ENCODE measurements around the gene MT4.

The MT4 gene

GRCh38 chr16:56605475-56605874, 40.6 kb downstream of the MT4 start:
- DNase-seq: no peak

- no peak for DNase-seq
Measured at GRCh38 chr16:56606071-56606475, 41.2 kb downstream of the MT4 start.

- no peak for DNase-seq
Measured at GRCh38 chr16:56606476-56607108, 41.7 kb downstream of the MT4 start.

- no peak for DNase-seq
Measured at GRCh38 chr16:56607109-56607618, 42.3 kb downstream of the MT4 start.

GRCh38 chr16:56607675-56608042, 42.8 kb downstream of the MT4 start:
- no peak for DNase-seq

GRCh38 chr16:56608043-56608875, 43.4 kb downstream of the MT4 start, which contains the start of gene MT2A:
Gene MT2A (plus strand): TSS chr16:56608584. CDS start chr16:56608656, 72 bp downstream.
- DNase-seq: peak; percentile 80 to 81

GRCh38 chr16:56608876-56609462, 44.1 kb downstream of the MT4 start:
- DNase-seq: no peak

- peak; percentile 60 to 69 for DNase-seq
Measured at GRCh38 chr16:56609463-56609921, 44.6 kb downstream of the MT4 start.

GRCh38 chr16:56610017-56610608, 45.2 kb downstream of the MT4 start:
- DNase-seq: peak; percentile 74 to 78

- peak in 1 of 2 experiments; percentile 36 for DNase-seq
Measured at GRCh38 chr16:56610609-56611111, 45.8 kb downstream of the MT4 start.

GRCh38 chr16:56611281-56611833, 46.5 kb downstream of the MT4 start:
- DNase-seq: no peak

- DNase-seq: no peak
Measured at GRCh38 chr16:56613706-56614105, 48.8 kb downstream of the MT4 start.

- no peak for DNase-seq
Measured at GRCh38 chr16:56614549-56614991, 49.7 kb downstream of the MT4 start.

- DNase-seq: no peak
Measured at GRCh38 chr16:56615353-56615752, 50.5 kb downstream of the MT4 start.

- no peak for DNase-seq
Measured at GRCh38 chr16:56616608-56617211, 51.8 kb downstream of the MT4 start.

- DNase-seq: no peak
Measured at GRCh38 chr16:56617212-56618085, 52.6 kb downstream of the MT4 start.

- no peak for DNase-seq
Measured at GRCh38 chr16:56618138-56618537, 53.3 kb downstream of the MT4 start.

Data from activated CD4-positive, alpha-beta T cell treated with anti-CD3 and anti-CD28 coated beads, Interleukin-2, amount 50 U/mL, for 4 hours (primary cell).